Uterus (tissue), 2 donors: ENCODE results near the gene SH3GL2.

Experiments used
- POLR2A ChIP-seq, 2 donors: fragments of 450-650 bp; IDR thresholded peaks; one replicate each; pipeline ENCODE4 v1.6.1; 2016; ENCODE audit warnings: antibody characterized with exemption in 2 of 2, mild to moderate bottlenecking in 1 of 2, moderate library complexity in 1 of 2
- TF ChIP-seq, protein P1 (sequence below), 4 experiments: fragments of 200-600 bp in 2 of 4; fragments of 450-650 bp in 2 of 4; sonication (generic) in 2 of 4; IDR thresholded peaks; one replicate each; pipeline ENCODE4 v1.5.1; 2016 to 2019; ENCODE audit warnings: antibody characterized with exemption in 4 of 4, mild to moderate bottlenecking in 2 of 4, moderate library complexity in 1 of 4

DNA sequence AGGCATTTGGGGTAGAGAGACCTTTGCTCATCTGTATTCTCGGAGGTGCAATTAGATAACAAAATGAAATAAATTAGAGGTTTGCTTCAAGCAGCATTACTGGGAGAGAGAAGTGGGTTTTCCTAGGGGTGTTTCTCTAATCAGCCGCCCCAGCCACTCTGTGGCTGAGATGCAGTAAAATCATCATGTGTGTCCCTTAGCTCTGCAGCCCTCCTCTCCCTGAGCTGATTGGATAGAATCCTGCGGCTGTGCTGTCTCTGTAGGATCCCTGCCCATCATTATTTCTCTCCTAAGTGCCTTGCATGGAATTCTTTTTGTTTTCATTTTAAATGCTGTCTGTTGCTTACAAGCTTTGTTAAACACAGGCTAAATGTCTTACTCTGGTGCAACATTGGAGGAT is 171.4 kb downstream of the SH3GL2 start:
- no peak for TF ChIP-seq POLR2A (IDR thresholded peaks at IDR 0.05)
- TF ChIP-seq, protein P1, sequence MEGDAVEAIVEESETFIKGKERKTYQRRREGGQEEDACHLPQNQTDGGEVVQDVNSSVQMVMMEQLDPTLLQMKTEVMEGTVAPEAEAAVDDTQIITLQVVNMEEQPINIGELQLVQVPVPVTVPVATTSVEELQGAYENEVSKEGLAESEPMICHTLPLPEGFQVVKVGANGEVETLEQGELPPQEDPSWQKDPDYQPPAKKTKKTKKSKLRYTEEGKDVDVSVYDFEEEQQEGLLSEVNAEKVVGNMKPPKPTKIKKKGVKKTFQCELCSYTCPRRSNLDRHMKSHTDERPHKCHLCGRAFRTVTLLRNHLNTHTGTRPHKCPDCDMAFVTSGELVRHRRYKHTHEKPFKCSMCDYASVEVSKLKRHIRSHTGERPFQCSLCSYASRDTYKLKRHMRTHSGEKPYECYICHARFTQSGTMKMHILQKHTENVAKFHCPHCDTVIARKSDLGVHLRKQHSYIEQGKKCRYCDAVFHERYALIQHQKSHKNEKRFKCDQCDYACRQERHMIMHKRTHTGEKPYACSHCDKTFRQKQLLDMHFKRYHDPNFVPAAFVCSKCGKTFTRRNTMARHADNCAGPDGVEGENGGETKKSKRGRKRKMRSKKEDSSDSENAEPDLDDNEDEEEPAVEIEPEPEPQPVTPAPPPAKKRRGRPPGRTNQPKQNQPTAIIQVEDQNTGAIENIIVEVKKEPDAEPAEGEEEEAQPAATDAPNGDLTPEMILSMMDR (IDR thresholded peaks at IDR 0.05) = no peak
